Measurements from ENCODE around the gene CCDC18. TPM values are rescaled to one million over a fixed set of nuclear protein-coding genes. Genes with fewer than 3 reads are reported as not detected.

Gene CCDC18, protein sequence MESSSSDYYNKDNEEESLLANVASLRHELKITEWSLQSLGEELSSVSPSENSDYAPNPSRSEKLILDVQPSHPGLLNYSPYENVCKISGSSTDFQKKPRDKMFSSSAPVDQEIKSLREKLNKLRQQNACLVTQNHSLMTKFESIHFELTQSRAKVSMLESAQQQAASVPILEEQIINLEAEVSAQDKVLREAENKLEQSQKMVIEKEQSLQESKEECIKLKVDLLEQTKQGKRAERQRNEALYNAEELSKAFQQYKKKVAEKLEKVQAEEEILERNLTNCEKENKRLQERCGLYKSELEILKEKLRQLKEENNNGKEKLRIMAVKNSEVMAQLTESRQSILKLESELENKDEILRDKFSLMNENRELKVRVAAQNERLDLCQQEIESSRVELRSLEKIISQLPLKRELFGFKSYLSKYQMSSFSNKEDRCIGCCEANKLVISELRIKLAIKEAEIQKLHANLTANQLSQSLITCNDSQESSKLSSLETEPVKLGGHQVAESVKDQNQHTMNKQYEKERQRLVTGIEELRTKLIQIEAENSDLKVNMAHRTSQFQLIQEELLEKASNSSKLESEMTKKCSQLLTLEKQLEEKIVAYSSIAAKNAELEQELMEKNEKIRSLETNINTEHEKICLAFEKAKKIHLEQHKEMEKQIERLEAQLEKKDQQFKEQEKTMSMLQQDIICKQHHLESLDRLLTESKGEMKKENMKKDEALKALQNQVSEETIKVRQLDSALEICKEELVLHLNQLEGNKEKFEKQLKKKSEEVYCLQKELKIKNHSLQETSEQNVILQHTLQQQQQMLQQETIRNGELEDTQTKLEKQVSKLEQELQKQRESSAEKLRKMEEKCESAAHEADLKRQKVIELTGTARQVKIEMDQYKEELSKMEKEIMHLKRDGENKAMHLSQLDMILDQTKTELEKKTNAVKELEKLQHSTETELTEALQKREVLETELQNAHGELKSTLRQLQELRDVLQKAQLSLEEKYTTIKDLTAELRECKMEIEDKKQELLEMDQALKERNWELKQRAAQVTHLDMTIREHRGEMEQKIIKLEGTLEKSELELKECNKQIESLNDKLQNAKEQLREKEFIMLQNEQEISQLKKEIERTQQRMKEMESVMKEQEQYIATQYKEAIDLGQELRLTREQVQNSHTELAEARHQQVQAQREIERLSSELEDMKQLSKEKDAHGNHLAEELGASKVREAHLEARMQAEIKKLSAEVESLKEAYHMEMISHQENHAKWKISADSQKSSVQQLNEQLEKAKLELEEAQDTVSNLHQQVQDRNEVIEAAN (N-terminal part only)
- 10 to 100 TPM in 1 of 2 donors, 1 to 10 TPM in 1; 8.3 to 11.5 TPM for total RNA-seq
- 24.3 to 31.4 reads per million in 2 donors for total RNA-seq

DNA sequence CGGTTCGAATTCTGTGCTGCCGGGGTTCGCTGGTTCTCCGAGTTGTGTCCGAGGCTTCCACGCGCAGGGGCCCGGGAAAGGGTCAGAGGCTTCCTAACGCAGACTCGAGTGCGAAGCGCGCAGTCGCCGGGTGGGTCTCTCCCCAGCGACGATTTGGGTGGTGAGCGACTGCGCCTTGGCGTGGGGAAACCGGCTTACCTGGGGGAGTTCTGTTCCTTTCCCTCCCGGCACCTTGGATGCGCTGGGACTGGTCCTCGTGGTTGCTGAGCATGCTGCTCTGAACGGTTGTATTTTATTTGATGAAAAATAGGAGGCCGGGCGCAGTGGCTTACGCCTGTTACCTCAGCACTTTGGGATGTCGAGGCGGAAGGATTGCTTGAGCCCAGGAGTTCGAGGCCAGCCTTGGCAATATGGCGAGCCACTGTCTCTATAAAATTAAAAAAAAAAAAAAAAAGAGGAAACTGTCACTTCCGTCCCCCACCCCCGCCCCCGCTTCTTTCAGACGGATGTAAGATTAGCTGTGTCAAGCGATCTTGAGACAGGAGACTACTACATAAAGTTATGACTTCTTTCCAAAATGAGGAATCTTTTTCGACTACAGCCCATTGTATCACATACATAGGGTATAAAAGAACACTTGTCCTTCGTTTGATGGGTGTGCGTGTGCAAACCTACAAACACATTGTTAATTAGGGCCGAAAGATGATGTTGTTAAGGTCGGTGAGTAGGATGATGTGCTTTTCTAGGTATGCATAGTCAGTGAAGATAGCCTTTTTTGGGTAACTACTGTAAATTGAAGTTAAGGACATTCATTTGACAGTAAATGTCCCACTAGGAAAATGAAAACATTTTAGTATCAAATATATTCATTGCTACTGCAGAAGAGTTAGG is at the start of gene CCDC18:
Gene CCDC18, plus strand, starts transcription at position 2 of the 891 bp plus-strand sequence. CDS start 2,638 bp downstream, outside the sequence.
- H3K27me3 Mint-ChIP-seq, result no peaks in the 10 kb centered on the region
- no peaks in the 10 kb centered on the region for H3K9me3 ChIP-seq (ENCODE audit: control insufficient read depth, low read length, poor library complexity, severe bottlenecking)
- peak in 2 of 3 donors; percentile 43 to 53 for DNase-seq
- peaks cover 40% of the 10 kb centered on the region for H3K4me1 Mint-ChIP-seq
- peaks cover 4% of the 10 kb centered on the region for H3K36me3 Mint-ChIP-seq (ENCODE audit: low read depth)
- peak within 1 kb of the TSS; percentile 98 for H3K27ac Mint-ChIP-seq
- peak; percentile 48 for ATAC-seq
- H3K4me3 Mint-ChIP-seq, result peak within 1 kb of the TSS; percentile 99

DNA sequence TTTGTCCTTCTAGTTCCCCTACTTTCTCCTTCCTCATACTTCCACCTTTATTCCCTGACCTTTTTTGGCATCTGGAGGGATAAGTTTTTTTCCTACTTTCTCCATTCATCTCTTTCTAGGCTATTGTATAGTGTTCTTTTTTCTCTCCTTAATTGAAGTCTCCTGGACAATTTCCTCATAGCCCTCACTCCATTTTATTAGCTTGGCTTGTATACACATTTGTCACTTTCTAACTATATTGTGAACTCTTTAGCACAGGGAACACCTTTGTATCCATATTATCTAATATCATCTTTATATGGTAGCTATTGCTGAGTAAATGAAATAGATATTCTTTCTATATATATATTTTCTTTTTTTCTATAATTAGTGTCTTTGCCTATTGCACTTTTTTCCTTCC is 47.9 kb upstream of the CCDC18 start:
- no peak for ATAC-seq
- H3K9me3 ChIP-seq (ENCODE audit: control insufficient read depth, low read length, poor library complexity, severe bottlenecking), result no peaks in the 10 kb centered on the region
- Mint-ChIP-seq H3K27me3 (no peaks in the 10 kb centered on the region), H3K4me3 (no peak overlapping the region), H3K4me1 (no peaks in the 10 kb centered on the region), H3K27ac (no peak overlapping the region), H3K36me3 (ENCODE audit: low read depth) (peaks cover 3% of the 10 kb centered on the region)
- DNase-seq, result no peak

DNA sequence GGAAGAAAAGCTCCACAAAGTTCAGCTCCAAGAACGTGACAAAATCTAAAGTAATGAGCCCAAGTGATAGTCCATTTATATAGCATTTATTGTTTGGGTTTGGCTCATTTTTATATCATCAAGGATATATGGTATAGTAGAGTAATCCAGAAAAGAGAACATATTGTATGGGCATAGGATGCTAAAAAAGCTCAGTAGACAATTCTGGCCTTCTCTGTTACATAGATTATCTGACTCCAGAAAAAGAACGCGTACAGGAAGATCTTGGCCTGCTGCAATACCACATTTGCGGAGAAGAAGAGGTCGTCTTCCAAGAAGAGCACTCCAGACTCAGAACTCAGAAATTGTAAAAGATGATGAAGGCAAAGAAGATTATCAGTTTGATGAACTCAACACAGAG is 44.1 kb upstream of the CCDC18 start:
- H3K4me1 Mint-ChIP-seq, result peaks cover 5% of the 10 kb centered on the region
- no peaks in the 10 kb centered on the region for H3K9me3 ChIP-seq (ENCODE audit: control insufficient read depth, low read length, poor library complexity, severe bottlenecking)
- H3K4me3 Mint-ChIP-seq, result no peak overlapping the region
- ATAC-seq (no peak), DNase-seq (no peak)
- H3K27me3 Mint-ChIP-seq, result no peaks in the 10 kb centered on the region
- peaks cover 3% of the 10 kb centered on the region for H3K36me3 Mint-ChIP-seq (ENCODE audit: low read depth)
- no peak overlapping the region for H3K27ac Mint-ChIP-seq

DNA sequence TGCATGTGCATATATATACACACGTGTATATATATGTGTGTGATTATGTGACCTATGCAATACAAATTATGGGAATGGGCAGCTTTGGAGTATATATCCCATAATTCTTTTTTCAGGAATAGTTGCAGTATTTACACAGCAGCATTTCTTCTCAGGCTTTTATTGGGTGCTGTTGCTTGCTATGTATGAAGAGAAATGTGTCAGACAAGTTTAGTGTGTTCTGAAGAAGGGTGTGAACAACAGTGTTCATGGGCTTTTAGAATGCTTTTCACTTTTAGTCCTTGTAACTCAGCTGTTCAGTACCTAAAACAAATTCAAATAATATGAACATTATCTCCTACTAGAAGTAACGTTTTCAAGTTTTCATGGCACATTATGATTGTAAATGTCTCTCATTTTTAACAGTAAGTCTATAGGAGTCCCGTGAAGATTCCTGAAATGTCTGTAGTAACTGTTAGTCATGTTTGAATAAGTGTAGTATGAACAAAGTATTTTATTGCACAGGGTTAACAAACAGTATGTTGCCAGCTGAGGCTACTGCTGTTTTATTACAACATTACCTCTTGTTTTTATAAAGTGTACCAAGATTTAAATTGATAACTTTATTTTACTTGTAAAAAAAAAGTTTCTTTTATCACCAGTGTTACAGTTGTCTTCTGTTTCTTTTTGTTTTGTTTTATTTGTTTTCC is 42.8 kb upstream of the CCDC18 start:
- Mint-ChIP-seq H3K36me3 (ENCODE audit: low read depth) (peaks cover 3% of the 10 kb centered on the region), H3K4me3 (no peak overlapping the region), H3K27me3 (no peaks in the 10 kb centered on the region), H3K27ac (no peak overlapping the region), H3K4me1 (peaks cover 5% of the 10 kb centered on the region)
- ATAC-seq (no peak), DNase-seq (no peak)
- H3K9me3 ChIP-seq (ENCODE audit: control insufficient read depth, low read length, poor library complexity, severe bottlenecking), result no peaks in the 10 kb centered on the region

DNA sequence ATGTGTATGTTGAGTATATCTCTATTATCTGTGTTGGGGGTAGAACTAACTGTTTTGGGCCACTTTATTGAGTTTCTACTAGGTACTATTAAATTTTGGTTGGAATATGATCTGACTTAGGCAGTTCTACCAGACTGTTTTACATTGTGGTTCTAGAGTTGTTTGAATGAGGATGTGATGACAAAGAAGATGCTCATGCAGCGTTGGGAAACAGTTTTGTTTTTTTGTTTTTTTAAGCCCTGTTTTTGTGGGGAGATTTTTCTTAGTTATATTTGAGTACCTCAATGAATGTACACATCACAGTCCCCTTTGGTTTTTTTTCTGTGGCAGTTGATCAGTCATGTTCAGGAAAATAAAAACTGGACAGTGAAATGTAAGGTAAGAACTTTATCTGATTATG is 40.4 kb upstream of the CCDC18 start:
- no peaks in the 10 kb centered on the region for H3K27me3 Mint-ChIP-seq
- DNase-seq (no peak), ATAC-seq (no peak)
- H3K36me3 Mint-ChIP-seq (ENCODE audit: low read depth), result peaks cover 3% of the 10 kb centered on the region
- H3K27ac Mint-ChIP-seq, result peak overlapping the region; percentile 41
- H3K4me3 Mint-ChIP-seq, result no peak overlapping the region
- H3K4me1 Mint-ChIP-seq, result peaks cover 5% of the 10 kb centered on the region
- H3K9me3 ChIP-seq (ENCODE audit: control insufficient read depth, low read length, poor library complexity, severe bottlenecking), result no peaks in the 10 kb centered on the region

DNA sequence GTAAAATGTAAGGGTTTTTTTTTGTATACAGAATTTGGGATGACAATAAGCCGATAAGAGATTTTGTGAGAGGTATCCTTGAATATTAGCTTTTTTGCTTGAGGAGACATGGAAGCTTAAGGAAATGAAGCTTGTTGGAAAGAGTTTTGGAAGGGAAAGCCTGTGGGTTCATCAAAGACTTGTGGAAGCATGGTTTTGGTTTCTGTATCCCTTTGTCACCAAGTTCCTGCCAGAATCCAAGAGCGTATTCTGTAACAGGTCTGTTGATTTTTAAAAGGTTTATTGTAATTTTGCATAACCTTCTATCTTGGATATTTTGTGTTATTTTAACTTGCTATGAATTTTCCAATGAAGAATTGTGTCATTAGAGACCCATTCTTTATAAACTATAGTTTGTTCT is 38.4 kb upstream of the CCDC18 start:
- no peak overlapping the region for H3K27ac Mint-ChIP-seq
- DNase-seq, result no peak
- H3K4me1 Mint-ChIP-seq, result peaks cover 7% of the 10 kb centered on the region
- no peak overlapping the region for H3K4me3 Mint-ChIP-seq
- no peaks in the 10 kb centered on the region for H3K36me3 Mint-ChIP-seq (ENCODE audit: low read depth)
- H3K27me3 Mint-ChIP-seq, result no peaks in the 10 kb centered on the region
- ATAC-seq, result no peak
- no peaks in the 10 kb centered on the region for H3K9me3 ChIP-seq (ENCODE audit: control insufficient read depth, low read length, poor library complexity, severe bottlenecking)

DNA sequence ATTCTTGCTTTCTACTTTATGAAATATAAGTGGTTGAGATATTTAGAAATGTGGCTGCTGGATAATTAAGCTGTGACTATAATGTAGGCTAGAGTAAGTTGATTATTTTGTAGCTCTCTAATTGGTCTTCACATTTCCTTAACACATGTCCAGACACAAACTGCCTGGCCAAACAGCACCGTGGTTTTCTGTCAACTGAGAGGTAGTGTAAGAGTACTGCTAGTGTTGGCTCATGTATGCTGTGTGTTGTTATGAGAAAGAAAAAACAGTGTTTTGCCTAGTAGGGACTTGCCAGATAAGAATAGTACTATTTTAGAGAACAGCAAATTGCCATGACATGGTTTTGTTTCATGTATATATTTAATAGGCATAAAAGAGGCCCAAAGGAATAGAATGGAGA is 37.4 kb upstream of the CCDC18 start:
- ATAC-seq (no peak), DNase-seq (no peak)
- Mint-ChIP-seq H3K27ac (no peak overlapping the region), H3K36me3 (ENCODE audit: low read depth) (no peaks in the 10 kb centered on the region), H3K27me3 (no peaks in the 10 kb centered on the region), H3K4me3 (no peak overlapping the region), H3K4me1 (peaks cover 14% of the 10 kb centered on the region)
- H3K9me3 ChIP-seq (ENCODE audit: control insufficient read depth, low read length, poor library complexity, severe bottlenecking), result no peaks in the 10 kb centered on the region

DNA sequence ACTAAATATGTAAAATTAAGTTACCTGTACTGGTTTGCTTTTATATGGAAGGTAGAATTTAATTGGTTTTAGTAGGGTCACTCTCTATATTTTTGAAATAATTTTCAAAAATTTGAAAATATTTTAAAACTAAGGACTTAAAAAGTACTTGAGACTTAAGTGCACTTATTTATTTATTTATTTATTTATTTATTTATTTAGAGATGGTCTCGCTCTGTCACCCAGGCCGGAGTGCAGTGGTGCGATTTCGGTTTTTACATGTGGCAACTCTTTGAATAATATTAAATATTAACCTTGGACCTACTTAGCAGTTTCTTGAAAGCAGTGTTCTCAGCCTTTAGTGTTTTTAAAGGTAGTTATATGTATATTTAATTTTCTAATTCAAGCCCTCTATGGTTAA is 36.8 kb upstream of the CCDC18 start:
- H3K27ac Mint-ChIP-seq, result no peak overlapping the region
- no peaks in the 10 kb centered on the region for H3K36me3 Mint-ChIP-seq (ENCODE audit: low read depth)
- H3K4me3 Mint-ChIP-seq, result no peak overlapping the region
- H3K4me1 Mint-ChIP-seq, result peaks cover 13% of the 10 kb centered on the region
- DNase-seq, result no peak
- H3K9me3 ChIP-seq (ENCODE audit: control insufficient read depth, low read length, poor library complexity, severe bottlenecking), result no peaks in the 10 kb centered on the region
- no peak for ATAC-seq
- no peaks in the 10 kb centered on the region for H3K27me3 Mint-ChIP-seq

DNA sequence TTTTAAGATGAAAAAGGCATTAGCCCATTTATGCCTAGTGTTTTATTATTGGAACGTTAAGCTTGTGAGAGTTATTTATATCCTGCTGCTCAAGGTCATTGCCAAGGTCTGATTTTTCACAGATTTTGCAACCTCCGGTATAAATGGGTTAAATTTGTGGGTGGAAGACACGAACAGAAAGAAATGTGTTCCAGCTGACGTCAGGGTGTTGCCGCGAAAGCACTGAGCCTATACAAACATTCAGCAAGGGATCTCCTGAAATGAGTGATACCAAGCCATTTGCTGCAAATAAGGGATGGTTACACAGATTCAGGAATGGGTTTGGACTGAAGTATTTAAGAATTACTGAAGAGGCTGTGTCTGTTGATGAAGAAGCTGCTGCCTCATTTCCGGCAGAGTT is 32.5 kb upstream of the CCDC18 start:
- Mint-ChIP-seq H3K36me3 (ENCODE audit: low read depth) (peaks cover 2% of the 10 kb centered on the region), H3K27ac (peak overlapping the region; percentile 65), H3K4me3 (no peak overlapping the region), H3K4me1 (peaks cover 16% of the 10 kb centered on the region), H3K27me3 (no peaks in the 10 kb centered on the region)
- no peaks in the 10 kb centered on the region for H3K9me3 ChIP-seq (ENCODE audit: control insufficient read depth, low read length, poor library complexity, severe bottlenecking)
- DNase-seq (no peak), ATAC-seq (no peak)

DNA sequence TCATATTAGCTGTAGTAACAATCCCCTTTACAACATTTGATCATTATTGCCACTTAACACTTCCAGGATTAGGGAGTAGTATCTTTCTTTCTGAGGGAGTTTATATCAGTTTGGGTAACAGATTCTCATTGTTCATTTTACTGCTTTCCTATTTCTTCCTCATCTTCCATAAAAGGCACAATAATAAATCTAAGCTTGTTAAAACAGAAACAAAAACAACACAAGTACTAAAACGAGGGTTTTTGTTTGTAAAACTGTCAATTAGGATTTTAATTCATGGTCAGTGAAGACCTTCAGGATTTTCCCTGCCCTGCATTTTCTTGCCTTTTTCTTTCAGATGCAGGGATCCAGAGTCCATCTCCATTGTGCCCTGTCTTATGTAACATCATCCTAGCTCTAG is 29.8 kb upstream of the CCDC18 start:
- DNase-seq, result no peak
- Mint-ChIP-seq H3K27me3 (no peaks in the 10 kb centered on the region), H3K4me3 (no peak overlapping the region), H3K4me1 (peaks cover 20% of the 10 kb centered on the region), H3K36me3 (ENCODE audit: low read depth) (peaks cover 2% of the 10 kb centered on the region), H3K27ac (no peak overlapping the region)
- H3K9me3 ChIP-seq (ENCODE audit: control insufficient read depth, low read length, poor library complexity, severe bottlenecking), result no peaks in the 10 kb centered on the region
- ATAC-seq, result no peak

DNA sequence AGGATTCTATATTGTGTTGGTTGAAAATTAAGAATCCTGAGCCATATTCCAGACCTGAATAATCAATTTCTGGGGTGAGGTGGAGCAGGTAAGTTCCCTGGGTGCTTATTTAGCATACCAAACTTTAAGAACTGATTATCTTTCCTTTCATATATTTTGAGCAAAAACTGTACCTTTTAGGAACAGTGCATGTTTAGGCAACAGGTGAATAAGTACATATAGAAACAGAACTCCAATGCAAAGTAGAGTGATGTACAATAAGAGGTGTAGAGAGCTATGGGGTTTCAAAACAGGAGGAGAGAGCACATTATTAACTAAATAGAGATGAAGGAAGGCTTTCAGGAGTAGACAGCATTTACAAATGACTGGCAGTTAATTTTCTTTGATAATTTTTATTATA is 29.1 kb upstream of the CCDC18 start:
- no peak overlapping the region for H3K27ac Mint-ChIP-seq
- H3K27me3 Mint-ChIP-seq, result no peaks in the 10 kb centered on the region
- H3K36me3 Mint-ChIP-seq (ENCODE audit: low read depth), result peaks cover 2% of the 10 kb centered on the region
- no peak overlapping the region for H3K4me3 Mint-ChIP-seq
- H3K4me1 Mint-ChIP-seq, result peaks cover 22% of the 10 kb centered on the region
- DNase-seq (no peak), ATAC-seq (no peak)
- H3K9me3 ChIP-seq (ENCODE audit: control insufficient read depth, low read length, poor library complexity, severe bottlenecking), result no peaks in the 10 kb centered on the region

DNA sequence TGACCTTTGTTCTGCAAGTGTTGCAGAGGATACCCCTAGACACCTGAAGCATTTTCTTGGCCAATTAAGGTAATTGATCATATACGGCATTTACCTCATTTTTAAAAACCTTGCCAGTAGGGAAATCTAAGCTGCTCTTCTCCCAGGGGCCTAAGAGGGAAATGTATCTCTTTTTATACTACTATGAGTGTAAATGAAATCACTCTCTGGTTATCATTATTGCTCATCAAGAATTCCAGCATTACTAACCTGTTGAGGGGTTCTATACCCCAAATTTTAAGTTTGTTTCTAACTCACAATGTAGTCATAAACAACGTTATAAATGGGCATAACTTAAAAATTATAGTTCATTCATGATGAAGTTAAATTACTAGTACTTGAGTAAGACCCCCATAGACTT is 27.7 kb upstream of the CCDC18 start:
- ATAC-seq (no peak), DNase-seq (no peak)
- no peak overlapping the region for H3K4me3 Mint-ChIP-seq
- H3K4me1 Mint-ChIP-seq, result peaks cover 15% of the 10 kb centered on the region
- no peaks in the 10 kb centered on the region for H3K9me3 ChIP-seq (ENCODE audit: control insufficient read depth, low read length, poor library complexity, severe bottlenecking)
- H3K27ac Mint-ChIP-seq, result no peak overlapping the region
- H3K27me3 Mint-ChIP-seq, result no peaks in the 10 kb centered on the region
- peaks cover 2% of the 10 kb centered on the region for H3K36me3 Mint-ChIP-seq (ENCODE audit: low read depth)

Data from T-helper 17 cell (primary cell).